ENCODE data around the gene ADGRV1. TPM values are rescaled to one million over a fixed set of nuclear protein-coding genes. Genes with fewer than 3 reads are reported as not detected.

The ADGRV1 gene
- total RNA-seq, 4 donors from 2014 or later: 0.39 to 1.9 (median 1.00) TPM

DNA sequence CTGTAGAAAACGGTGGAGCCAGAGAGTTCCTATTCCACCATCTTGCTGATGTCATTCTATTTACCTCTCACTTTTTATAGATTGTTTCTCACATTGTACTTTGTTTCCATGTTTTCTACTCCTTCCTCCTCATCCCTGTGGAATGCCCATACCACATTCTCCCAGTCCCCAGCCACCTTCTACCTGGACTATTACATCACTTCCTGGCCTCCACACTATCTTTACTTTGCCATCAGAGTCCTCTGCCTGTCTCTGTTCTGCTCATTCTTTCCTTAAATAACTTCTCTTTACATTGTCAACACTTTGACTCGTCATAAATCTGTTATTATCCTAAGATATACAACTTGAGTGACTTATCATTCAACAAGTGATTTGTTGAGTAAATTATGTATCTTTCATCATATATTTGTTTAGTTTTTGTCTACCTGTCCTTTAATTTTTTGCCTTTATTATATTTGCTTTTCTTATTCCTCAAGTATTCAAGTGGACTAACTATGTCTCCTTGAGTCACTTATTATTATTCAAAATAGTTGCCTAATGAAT is 182.5 kb downstream of the ADGRV1 start:
- Histone ChIP-seq H3K9me3 (peaks cover 0 to 11% (median 4%) of the 10 kb centered on the region in 4 donors), H3K27me3 (no peaks in the 10 kb centered on the region), H3K36me3 (no peaks in the 10 kb centered on the region), H3K27ac (no peak overlapping the region), H3K4me3 (no peak overlapping the region), H3K4me1 (no peaks in the 10 kb centered on the region)
- WGBS, 2 donors: 84 to 92% methylated on average over 2 of the region's 2 CpGs
- TF ChIP-seq POLR2A (IDR thresholded peaks at IDR 0.05) (no peak), EP300 (IDR thresholded peaks at IDR 0.05) (no peak)
- TF ChIP-seq, protein P1, sequence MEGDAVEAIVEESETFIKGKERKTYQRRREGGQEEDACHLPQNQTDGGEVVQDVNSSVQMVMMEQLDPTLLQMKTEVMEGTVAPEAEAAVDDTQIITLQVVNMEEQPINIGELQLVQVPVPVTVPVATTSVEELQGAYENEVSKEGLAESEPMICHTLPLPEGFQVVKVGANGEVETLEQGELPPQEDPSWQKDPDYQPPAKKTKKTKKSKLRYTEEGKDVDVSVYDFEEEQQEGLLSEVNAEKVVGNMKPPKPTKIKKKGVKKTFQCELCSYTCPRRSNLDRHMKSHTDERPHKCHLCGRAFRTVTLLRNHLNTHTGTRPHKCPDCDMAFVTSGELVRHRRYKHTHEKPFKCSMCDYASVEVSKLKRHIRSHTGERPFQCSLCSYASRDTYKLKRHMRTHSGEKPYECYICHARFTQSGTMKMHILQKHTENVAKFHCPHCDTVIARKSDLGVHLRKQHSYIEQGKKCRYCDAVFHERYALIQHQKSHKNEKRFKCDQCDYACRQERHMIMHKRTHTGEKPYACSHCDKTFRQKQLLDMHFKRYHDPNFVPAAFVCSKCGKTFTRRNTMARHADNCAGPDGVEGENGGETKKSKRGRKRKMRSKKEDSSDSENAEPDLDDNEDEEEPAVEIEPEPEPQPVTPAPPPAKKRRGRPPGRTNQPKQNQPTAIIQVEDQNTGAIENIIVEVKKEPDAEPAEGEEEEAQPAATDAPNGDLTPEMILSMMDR (IDR thresholded peaks at IDR 0.05): no peak
- DNase-seq (ENCODE audit: low spot score in 2 of 2): no peak

DNA sequence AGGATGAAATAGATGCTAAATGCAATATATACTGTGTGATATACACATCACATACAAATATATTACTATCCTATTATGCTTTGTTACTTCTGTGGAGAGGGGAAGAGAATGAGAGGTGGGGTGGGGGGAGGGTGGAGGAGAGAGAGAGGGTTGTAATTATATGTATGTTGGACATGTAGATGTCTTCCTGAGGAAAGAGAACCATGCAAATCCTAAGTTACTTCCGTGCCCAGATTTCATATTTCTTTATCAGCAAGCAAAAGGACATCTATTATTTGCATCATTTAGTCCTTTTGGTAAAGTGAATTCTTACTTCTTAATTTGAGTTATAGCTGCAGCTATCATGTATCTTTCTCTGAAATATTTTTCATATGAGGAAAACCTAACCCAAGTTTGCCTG is 187.5 kb downstream of the ADGRV1 start:
- 94 to 96% methylated on average over 1 of the region's 1 CpG for WGBS, 2 donors
- Histone ChIP-seq H3K4me3 (no peak overlapping the region), H3K27me3 (no peaks in the 10 kb centered on the region), H3K27ac (no peak overlapping the region), H3K9me3 (no peaks in the 10 kb centered on the region), H3K36me3 (no peaks in the 10 kb centered on the region), H3K4me1 (no peaks in the 10 kb centered on the region)
- no peak for TF ChIP-seq POLR2A (IDR thresholded peaks at IDR 0.05)
- TF ChIP-seq, protein P1 (IDR thresholded peaks at IDR 0.05): no peak
- no peak for TF ChIP-seq EP300 (IDR thresholded peaks at IDR 0.05)
- DNase-seq (ENCODE audit: low spot score in 2 of 2): no peak

DNA sequence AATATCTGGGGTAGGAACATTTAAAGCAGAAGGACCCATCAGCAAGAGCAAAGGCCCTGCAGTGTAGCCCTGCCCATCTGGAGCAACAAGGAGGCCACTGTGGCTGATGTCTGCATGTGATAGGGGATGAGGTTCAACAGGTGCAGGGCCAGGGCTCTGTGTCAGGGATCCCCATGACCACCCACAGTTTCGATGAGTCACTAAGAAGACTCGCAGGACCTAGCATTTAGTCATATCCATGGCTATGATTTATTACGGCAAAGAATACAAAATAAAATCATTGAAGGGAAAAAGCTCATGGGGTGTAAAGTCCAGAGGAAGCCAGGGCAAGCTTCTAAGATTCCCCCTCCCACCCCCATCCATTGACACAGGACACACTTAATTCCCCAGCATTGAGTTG is 188.6 kb downstream of the ADGRV1 start:
- no peaks in the 10 kb centered on the region for H3K9me3 ChIP-seq
- H3K36me3 ChIP-seq: no peaks in the 10 kb centered on the region
- no peak for DNase-seq (ENCODE audit: low spot score in 2 of 2)
- TF ChIP-seq POLR2A (IDR thresholded peaks at IDR 0.05) (no peak), EP300 (IDR thresholded peaks at IDR 0.05) (no peak)
- TF ChIP-seq, protein P1 (IDR thresholded peaks at IDR 0.05): no peak
- 60 to 64% methylated on average over 3 of the region's 3 CpGs for WGBS, 2 donors
- H3K4me3 ChIP-seq: no peak overlapping the region
- H3K27me3 ChIP-seq: no peaks in the 10 kb centered on the region
- H3K27ac ChIP-seq: no peak overlapping the region
- no peaks in the 10 kb centered on the region for H3K4me1 ChIP-seq

DNA sequence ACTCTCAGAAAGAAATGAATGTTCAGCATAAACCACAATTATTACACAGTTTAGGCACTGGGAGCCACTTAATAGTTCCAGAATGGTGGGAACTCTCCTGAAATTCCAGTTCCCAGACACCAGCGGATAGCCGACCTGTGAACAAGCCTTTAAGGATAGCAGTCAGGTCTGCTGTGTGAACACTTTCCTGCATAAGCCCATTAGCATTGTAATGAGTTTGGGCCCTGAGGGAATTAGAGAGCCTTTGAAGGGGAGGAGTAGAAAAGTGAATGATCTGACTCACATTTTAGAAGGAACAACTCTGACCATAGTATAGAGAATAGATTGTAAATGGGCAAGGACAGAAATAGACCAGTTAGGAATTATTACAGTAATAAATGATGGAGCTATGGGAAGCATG is 189.1 kb downstream of the ADGRV1 start:
- no peaks in the 10 kb centered on the region for H3K9me3 ChIP-seq
- WGBS, 2 donors: 81 to 83% methylated on average over 2 of the region's 2 CpGs
- no peaks in the 10 kb centered on the region for H3K27me3 ChIP-seq
- no peaks in the 10 kb centered on the region for H3K36me3 ChIP-seq
- no peak for DNase-seq (ENCODE audit: low spot score in 2 of 2)
- TF ChIP-seq POLR2A (IDR thresholded peaks at IDR 0.05) (no peak), EP300 (IDR thresholded peaks at IDR 0.05) (no peak)
- TF ChIP-seq, protein P1 (IDR thresholded peaks at IDR 0.05): no peak
- H3K27ac ChIP-seq: no peak overlapping the region
- no peaks in the 10 kb centered on the region for H3K4me1 ChIP-seq
- H3K4me3 ChIP-seq: no peak overlapping the region

DNA sequence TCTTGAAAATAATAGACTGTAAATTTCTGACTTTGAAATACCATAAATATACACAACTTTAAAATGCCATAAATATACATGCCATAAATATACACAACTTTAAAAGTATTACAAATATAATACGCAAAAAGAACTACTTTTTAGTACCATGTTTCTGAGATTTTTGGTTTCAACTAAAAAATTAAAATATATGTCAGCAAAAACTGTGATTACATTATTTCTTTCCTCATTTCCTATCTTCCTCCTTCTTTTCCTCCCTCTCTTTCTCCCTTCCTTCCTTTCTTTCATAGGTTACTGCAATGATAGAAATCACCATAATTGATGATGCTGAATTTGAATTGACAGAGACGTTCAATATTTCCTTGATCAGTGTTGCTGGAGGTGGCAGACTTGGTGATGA is 200.5 kb downstream of the ADGRV1 start:
- DNase-seq (ENCODE audit: low spot score in 2 of 2): no peak
- H3K27ac ChIP-seq: no peak overlapping the region
- 85 to 96% methylated on average over 2 of the region's 2 CpGs for WGBS, 2 donors

More for the DNA sequence above, 200.5 kb downstream of the ADGRV1 start:
- TF ChIP-seq POLR2A (IDR thresholded peaks at IDR 0.05): no peak
- TF ChIP-seq EP300 (IDR thresholded peaks at IDR 0.05): no peak
- TF ChIP-seq, protein P1 (IDR thresholded peaks at IDR 0.05): no peak
- Histone ChIP-seq H3K4me3 (no peak overlapping the region), H3K4me1 (no peaks in the 10 kb centered on the region), H3K9me3 (no peaks in the 10 kb centered on the region), H3K27me3 (no peaks in the 10 kb centered on the region), H3K36me3 (no peaks in the 10 kb centered on the region)

Measured in tibial nerve (tissue), 4 donors.